GM12878 (cell line): ENCODE data around the gene SLC4A3. TPM values are rescaled to one million over a fixed set of nuclear protein-coding genes. Genes with fewer than 3 reads are reported as not detected.

ENCODE experiments used
- ATAC-seq: fragments of 200-7000 bp; cut with Tn5 transposase; 3 replicates; pipeline ENCODE4 v1.9.1; 2020; ENCODE audit warnings: mild to moderate bottlenecking, moderate library complexity
- BruUV-seq: library from RNA; stranded (reverse); fragments of 400-500 nt; replicated peaks from 2 replicates; lab custom pipeline; 2021; lab: Mats Ljungman, UMichigan
- CTCF ChIA-PET: fragments of 300-600 bp; sonication (Branson Sonifier 250); formaldehyde crosslinking; extraction: SDS; loops from one replicate; lab custom pipeline; 2021; ENCODE audit warnings: inconsistent platforms; lab: Yijun Ruan, JAX
- POLR2A ChIA-PET: fragments of 350-600 bp; formaldehyde crosslinking; extraction: SDS; loops from one replicate; lab custom pipeline; 2021; ENCODE audit warnings: inconsistent platforms; lab: Charles Lee
- RAD21 ChIA-PET: fragments of 300-600 bp; sonication (Branson Sonifier 250); formaldehyde crosslinking; loops from one replicate; lab custom pipeline; 2023; ENCODE audit warnings: antibody characterized with exemption; ENCODE audit not compliant: unreplicated experiment; lab: Charles Lee
- SMC1A ChIA-PET: fragments of 300-600 bp; sonication (Branson Sonifier 250); formaldehyde crosslinking; loops from one replicate; lab custom pipeline; 2023; ENCODE audit not compliant: unreplicated experiment, uncharacterized antibody; lab: Charles Lee
- DNase-seq: peaks from one replicate; pipeline ENCODE4 v3.0.0-alpha.2; 2011; ENCODE audit warnings: low read depth, low spot score
- FAIRE-seq: peaks from 3 replicates; lab custom pipeline; 2011; peaks lifted over from hg19 to GRCh38; lab: Jason Lieb, UNC
- H2AFZ ChIP-seq: 2 replicates; pipeline ENCODE4 v1.6.0; 2011; ENCODE audit warnings: low read depth, low read length, control low read depth; ENCODE audit not compliant: control insufficient read depth
- H3K27ac ChIP-seq: 2 replicates; pipeline ENCODE4 v1.5.1; 2011; ENCODE audit warnings: control low read depth; ENCODE audit not compliant: control insufficient read depth, insufficient read depth
- H3K27me3 ChIP-seq, 2 experiments: replicated peaks in 1 of 2; 2 replicates each; pipeline versions ENCODE4 v1.6.0 to v1.6.1; 2011; ENCODE audit warnings: low read length in 1 of 2; ENCODE audit not compliant: control insufficient read depth in 2 of 2, insufficient read depth in 2 of 2
- H3K36me3 ChIP-seq, 2 experiments: 2 replicates each; pipeline ENCODE4 v1.5.1; 2011; ENCODE audit warnings: low read length in 1 of 2; ENCODE audit not compliant: control insufficient read depth in 2 of 2, insufficient read depth in 2 of 2
- H3K4me1 ChIP-seq: 2 replicates; pipeline ENCODE4 v1.6.1; 2011; ENCODE audit warnings: mild to moderate bottlenecking, low read length, moderate library complexity, mixed read lengths; ENCODE audit not compliant: control insufficient read depth, insufficient read depth
- H3K4me2 ChIP-seq: 2 replicates; pipeline ENCODE4 v1.6.0; 2011; ENCODE audit warnings: control low read depth; ENCODE audit not compliant: control insufficient read depth, insufficient read depth
- H3K4me3 ChIP-seq: fragments of 200-600 bp; sonication (generic); 2 replicates; pipeline ENCODE4 v1.5.1; 2016
- H3K79me2 ChIP-seq: 2 replicates; pipeline ENCODE4 v1.6.0; 2011; ENCODE audit warnings: low read length; ENCODE audit not compliant: control insufficient read depth, insufficient read depth
- H3K9ac ChIP-seq: 2 replicates; pipeline ENCODE4 v1.8.0; 2011; ENCODE audit warnings: low read length, control low read depth, mixed read lengths; ENCODE audit not compliant: control insufficient read depth, insufficient read depth
- H3K9me3 ChIP-seq: replicated peaks from 3 replicates; pipeline ENCODE4 v1.5.1; 2011; ENCODE audit warnings: mild to moderate bottlenecking, low read length; ENCODE audit not compliant: control insufficient read depth, insufficient read depth
- H4K20me1 ChIP-seq: 2 replicates; pipeline ENCODE4 v1.6.0; 2011; ENCODE audit not compliant: control insufficient read depth, insufficient read depth
- CHD4 ChIP-seq: fragments of 200-600 bp; sonication (generic); IDR thresholded peaks from 2 replicates; pipeline ENCODE4 v1.6.1; 2016; ENCODE audit warnings: mild to moderate bottlenecking
- CREB1 ChIP-seq: IDR thresholded peaks from 2 replicates; pipeline ENCODE4 v1.6.1; 2012; ENCODE audit warnings: low read depth, mild to moderate bottlenecking, inconsistent platforms
- IRF5 ChIP-seq: fragments of 450-650 bp; IDR thresholded peaks from 2 replicates; pipeline ENCODE4 v1.6.1; 2017; ENCODE audit warnings: borderline replicate concordance
- KLF5 ChIP-seq: fragments of 450-650 bp; IDR thresholded peaks from 2 replicates; pipeline ENCODE4 v1.6.1; 2014; ENCODE audit warnings: mild to moderate bottlenecking; ENCODE audit not compliant: partially characterized antibody
- MLLT1 ChIP-seq: fragments of 450-650 bp; IDR thresholded peaks from 2 replicates; pipeline ENCODE4 v1.6.1; 2016; ENCODE audit warnings: mild to moderate bottlenecking
- NR2C2 ChIP-seq: IDR thresholded peaks from 2 replicates; pipeline ENCODE4 v1.6.1; 2011; ENCODE audit warnings: borderline replicate concordance, low read depth; ENCODE audit not compliant: control insufficient read depth, insufficient read length
- POLR2A ChIP-seq: IDR thresholded peaks from 2 replicates; pipeline ENCODE4 v1.6.1; 2011; ENCODE audit warnings: low read depth, mild to moderate bottlenecking, low read length
- RBBP5 ChIP-seq: fragments of 200-600 bp; sonication (generic); conservative IDR thresholded peaks from 2 replicates; pipeline ENCODE4 v1.6.1; 2016
- SRF ChIP-seq, 2 experiments: IDR thresholded peaks; 2 replicates each; pipeline ENCODE4 v1.6.1; 2011; ENCODE audit warnings: low read depth in 2 of 2, low read length in 2 of 2, mild to moderate bottlenecking in 1 of 2, moderate library complexity in 1 of 2
- USF2 ChIP-seq: IDR thresholded peaks from 2 replicates; pipeline ENCODE4 v1.6.1; 2011; ENCODE audit warnings: low read depth, low read length, improper control_type of control experiment, borderline replicate concordance
- YBX1 ChIP-seq: fragments of 450-650 bp; IDR thresholded peaks from 2 replicates; pipeline ENCODE4 v1.6.1; 2016; ENCODE audit warnings: antibody characterized with exemption
- ZSCAN29 ChIP-seq: fragments of 450-650 bp; IDR thresholded peaks from 2 replicates; pipeline ENCODE4 v1.6.1; 2017; ENCODE audit warnings: mild to moderate bottlenecking, moderate library complexity
- WGBS: methylation state at CpG from one replicate; pipeline ENCODE4 v1.1.6; 2016; ENCODE audit warnings: low lambda C conversion rate; ENCODE audit not compliant: insufficient replicate concordance, insufficient coverage; ENCODE audit errors: missing lambda C conversion rate; 5-methylcytosine and 5-hydroxymethylcytosine counted together
- in situ Hi-C: fragments of 300-500 bp; cut with MboI; formaldehyde crosslinking; loops from 9 replicates; pipeline ENCODE4 v1.14.3; 2018; ENCODE audit warnings: mixed read lengths
- intact Hi-C: fragments of 100-400 bp; cut with micrococcal nuclease; formaldehyde crosslinking; loops from one replicate; pipeline ENCODE4 v1.14.2; 2022; ENCODE audit not compliant: unreplicated experiment
- polyA plus RNA-seq, 11 experiments: library from polyadenylated mRNA; depleted of rRNA in 4 of 11; unstranded in 6 of 11; stranded (reverse) in 5 of 11; fragments of >200 nt; fragmentation: Nextera tagmentation in 4 of 11; fragmentation: Illumina TruSeq in 1 of 11; extraction: Ambion mirVana in 4 of 11; extraction: Trizol in 1 of 11; gene quantifications; 1 replicate in 1 of 11; 2 replicates in 10 of 11; pipeline versions ENCODE4 v1.2.1 to v1.2.3, GENCODE V29; 2011 to 2016; ENCODE audit warnings: inconsistent platforms in 2 of 11, missing spikeins in 2 of 11, low read depth in 1 of 11
- total RNA-seq, 4 experiments: library from RNA; depleted of rRNA in 3 of 4; stranded (reverse); fragments of >200 nt in 3 of 4; fragmentation: Illumina TruSeq in 1 of 4; extraction: Trizol in 1 of 4; gene quantifications; 2 replicates each; pipeline versions ENCODE4 v1.2.1 to v1.2.3, GENCODE V29; 2013 to 2021

SLC4A3 gene
- total and polyA plus RNA-seq, 10 of the 15 experiments (the other 5 are each of a cell fraction or from before 2014, with no cell fraction given), result 0.05 to 0.08 TPM; not detected in 8

DNA sequence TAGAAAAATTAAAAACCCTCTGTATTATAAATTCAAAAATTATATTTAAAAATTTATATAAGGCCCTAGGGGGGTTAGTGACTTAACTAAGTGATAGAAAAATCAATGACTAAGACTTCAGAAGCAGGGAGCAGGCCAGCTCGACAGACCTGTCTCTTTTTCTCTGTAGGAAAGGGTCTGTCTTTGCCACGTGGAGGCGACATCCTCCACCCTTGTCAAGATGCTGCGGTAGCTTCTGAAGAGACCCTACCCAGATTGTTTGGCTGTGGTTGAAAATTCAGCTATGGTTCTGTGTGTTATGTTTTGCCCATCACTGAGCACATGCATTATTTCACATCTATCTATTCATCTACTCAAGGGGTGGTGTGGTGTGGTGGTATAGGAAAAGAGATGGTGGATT lies 8.2 kb upstream of the SLC4A3 start:
- ChIA-PET RAD21 (no interaction called here), CTCF (interaction anchor here (0.8 to 1.8 kb wide), 3 partner anchors 23 to 70 kb away, joined by 3 to 4 read pairs (median 4); no protein-coding TSS in a partner anchor), SMC1A (interaction anchor here (1.2 kb wide), 1 partner anchor 70 kb away, joined by 4 read pairs; no protein-coding TSS in a partner anchor), POLR2A (no interaction called here)
- no peak for ATAC-seq
- no TSS peak for BruUV-seq
- Histone ChIP-seq H3K9ac (no peak overlapping the region), H3K4me2 (no peak overlapping the region), H3K79me2 (no peaks in the 10 kb centered on the region), H3K4me3 (no peak overlapping the region), H3K9me3 (no peaks in the 10 kb centered on the region), H3K4me1 (no peaks in the 10 kb centered on the region), H4K20me1 (no peaks in the 10 kb centered on the region), H3K27me3 (no peaks in the 10 kb centered on the region; a peak in 1 of 4 replicates), H3K27ac (no peak overlapping the region), H2AFZ (no peak overlapping the region), H3K36me3 (no peaks in the 10 kb centered on the region)
- TF ChIP-seq RBBP5 (no peak), YBX1 (no peak), ZSCAN29 (no peak), SRF (IDR thresholded peaks at IDR 0.05; ENCODE audit: low read depth in 2 of 2, low read length in 2 of 2) (no peak), IRF5 (no peak), POLR2A (no peak), KLF5 (no peak)
- in situ Hi-C loops, result no loop called here
- intact Hi-C loops, result no loop called here
- FAIRE-seq, result no peak
- DNase-seq, result no peak
- 48% methylated on average over 4 of the region's 4 CpGs for WGBS

- intact Hi-C loops, result no loop called here
- RAD21 ChIA-PET, result no interaction called here
- Histone ChIP-seq H3K4me1 (no peaks in the 10 kb centered on the region), H3K27ac (no peak overlapping the region), H3K27me3 (no peaks in the 10 kb centered on the region; a peak in 2 of 4 replicates), H3K9me3 (no peaks in the 10 kb centered on the region), H3K4me3 (no peak overlapping the region), H3K79me2 (no peaks in the 10 kb centered on the region), H2AFZ (no peak overlapping the region), H3K36me3 (no peaks in the 10 kb centered on the region), H4K20me1 (no peaks in the 10 kb centered on the region), H3K4me2 (no peak overlapping the region), H3K9ac (no peak overlapping the region)
- CTCF ChIA-PET, result interaction anchor here (1.0 to 1.8 kb wide), 3 partner anchors 22 to 69 kb away, joined by 3 to 4 read pairs (median 4); no protein-coding TSS in a partner anchor
- FAIRE-seq (no peak), DNase-seq (no peak), ATAC-seq (no peak)
- SMC1A ChIA-PET, result no interaction called here
- in situ Hi-C loops, result no loop called here
- no TSS peak for BruUV-seq
- no peak for TF ChIP-seq USF2
- no peak for TF ChIP-seq NR2C2
- TF ChIP-seq MLLT1, result no peak
- no peak for TF ChIP-seq CREB1
- no peak for TF ChIP-seq CHD4
- WGBS, result 51% methylated on average over 6 of the region's 6 CpGs
- POLR2A ChIA-PET, result interaction anchor here (0.7 kb wide), 2 partner anchors 262 to 881 kb away, joined by 5 to 6 read pairs; no protein-coding TSS in a partner anchor
Measured at GRCh38 chr2:219620546-219620945, 6.9 kb upstream of the SLC4A3 start.
